Measurements from ENCODE around the gene MMP17.

The MMP17 gene

DNA sequence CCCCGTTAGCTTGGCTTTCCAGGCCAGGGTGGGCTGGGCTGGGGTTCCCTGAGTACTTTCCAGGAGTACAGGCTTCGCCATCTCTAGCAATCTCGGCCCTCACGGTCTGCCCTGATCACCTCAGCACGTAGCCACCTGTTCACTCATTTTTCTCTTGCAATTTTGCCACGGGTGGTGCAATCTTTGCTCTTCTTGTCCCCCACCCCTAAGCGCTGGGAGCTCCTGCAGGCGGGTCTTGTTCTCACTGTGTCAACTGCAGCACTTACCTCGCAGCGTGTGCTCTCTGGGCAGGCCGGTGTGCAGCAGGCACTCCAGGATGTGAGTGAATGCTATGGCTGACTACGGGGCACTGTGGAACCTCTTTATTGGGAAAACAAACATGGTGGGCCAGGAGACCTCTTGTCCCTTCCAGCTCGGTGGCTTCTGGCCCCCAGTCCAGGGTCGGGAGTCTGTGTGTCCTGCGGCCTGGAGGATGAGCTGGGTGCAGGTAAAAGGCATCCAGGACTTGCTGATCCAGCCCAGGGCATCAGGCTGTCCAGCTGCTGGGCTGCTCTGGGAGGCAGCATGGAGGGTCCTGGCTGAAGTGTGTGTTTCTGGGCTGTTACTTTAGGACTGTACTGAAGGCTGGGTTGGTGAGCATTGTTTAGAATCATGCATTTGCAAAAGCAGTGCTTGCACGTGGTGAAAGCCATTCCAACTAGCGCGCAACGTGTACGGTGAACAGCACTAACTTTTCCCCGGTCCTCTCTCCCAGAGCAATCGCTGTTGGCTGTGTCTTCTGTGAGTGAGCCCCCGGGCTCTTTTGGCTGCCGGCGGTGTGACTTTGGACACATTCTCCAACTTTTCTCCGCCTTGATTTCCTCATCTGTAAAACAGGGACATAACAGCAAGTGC, 64.8 kb downstream of the MMP17 start:
- no peak overlapping the region for H3K4me3 ChIP-seq
- TF ChIP-seq, protein P1, sequence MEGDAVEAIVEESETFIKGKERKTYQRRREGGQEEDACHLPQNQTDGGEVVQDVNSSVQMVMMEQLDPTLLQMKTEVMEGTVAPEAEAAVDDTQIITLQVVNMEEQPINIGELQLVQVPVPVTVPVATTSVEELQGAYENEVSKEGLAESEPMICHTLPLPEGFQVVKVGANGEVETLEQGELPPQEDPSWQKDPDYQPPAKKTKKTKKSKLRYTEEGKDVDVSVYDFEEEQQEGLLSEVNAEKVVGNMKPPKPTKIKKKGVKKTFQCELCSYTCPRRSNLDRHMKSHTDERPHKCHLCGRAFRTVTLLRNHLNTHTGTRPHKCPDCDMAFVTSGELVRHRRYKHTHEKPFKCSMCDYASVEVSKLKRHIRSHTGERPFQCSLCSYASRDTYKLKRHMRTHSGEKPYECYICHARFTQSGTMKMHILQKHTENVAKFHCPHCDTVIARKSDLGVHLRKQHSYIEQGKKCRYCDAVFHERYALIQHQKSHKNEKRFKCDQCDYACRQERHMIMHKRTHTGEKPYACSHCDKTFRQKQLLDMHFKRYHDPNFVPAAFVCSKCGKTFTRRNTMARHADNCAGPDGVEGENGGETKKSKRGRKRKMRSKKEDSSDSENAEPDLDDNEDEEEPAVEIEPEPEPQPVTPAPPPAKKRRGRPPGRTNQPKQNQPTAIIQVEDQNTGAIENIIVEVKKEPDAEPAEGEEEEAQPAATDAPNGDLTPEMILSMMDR (IDR thresholded peaks at IDR 0.05): no peak
- no peak for DNase-seq (ENCODE audit: low spot score)
- peak overlapping the region; percentile 73 to 97 for H3K27ac ChIP-seq

DNA sequence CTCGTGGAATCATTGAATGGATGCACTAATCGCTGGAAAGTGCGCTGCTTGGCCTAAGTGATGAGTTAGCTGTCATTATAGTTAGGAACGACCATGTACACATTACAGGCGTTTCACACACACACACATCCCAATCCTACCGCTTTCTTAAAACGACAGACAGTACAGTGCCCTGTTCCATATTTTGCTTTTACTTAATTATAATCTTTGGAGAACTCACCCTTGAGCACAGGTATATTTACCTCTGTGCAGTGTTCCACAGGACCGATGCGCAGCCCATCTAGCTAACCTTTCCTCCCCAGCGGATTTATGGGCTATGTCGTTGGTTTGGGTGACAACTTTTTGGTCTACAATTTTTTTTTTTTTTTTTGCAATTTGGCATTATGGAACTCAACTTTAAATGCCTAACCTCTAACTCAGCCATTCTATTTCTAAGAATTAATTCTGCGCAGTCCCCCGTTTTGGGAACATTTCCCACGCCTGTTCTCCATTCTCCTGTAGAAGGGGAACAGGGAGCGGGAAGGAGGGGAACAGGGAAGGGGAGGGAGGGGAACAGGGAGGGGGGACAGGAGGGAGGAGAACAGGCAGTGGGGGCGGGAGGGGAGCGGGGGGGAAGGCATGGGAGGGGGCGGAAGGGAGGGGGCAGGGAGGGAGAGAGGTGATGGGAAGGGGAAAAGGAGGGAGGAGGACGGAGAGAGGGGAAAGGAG, 65.6 kb downstream of the MMP17 start:
- peak overlapping the region; percentile 73 to 97 for H3K27ac ChIP-seq
- peak overlapping the region; percentile 81 for H3K4me3 ChIP-seq
- no peak for DNase-seq (ENCODE audit: low spot score)
- TF ChIP-seq, protein P1 (IDR thresholded peaks at IDR 0.05): no peak

DNA sequence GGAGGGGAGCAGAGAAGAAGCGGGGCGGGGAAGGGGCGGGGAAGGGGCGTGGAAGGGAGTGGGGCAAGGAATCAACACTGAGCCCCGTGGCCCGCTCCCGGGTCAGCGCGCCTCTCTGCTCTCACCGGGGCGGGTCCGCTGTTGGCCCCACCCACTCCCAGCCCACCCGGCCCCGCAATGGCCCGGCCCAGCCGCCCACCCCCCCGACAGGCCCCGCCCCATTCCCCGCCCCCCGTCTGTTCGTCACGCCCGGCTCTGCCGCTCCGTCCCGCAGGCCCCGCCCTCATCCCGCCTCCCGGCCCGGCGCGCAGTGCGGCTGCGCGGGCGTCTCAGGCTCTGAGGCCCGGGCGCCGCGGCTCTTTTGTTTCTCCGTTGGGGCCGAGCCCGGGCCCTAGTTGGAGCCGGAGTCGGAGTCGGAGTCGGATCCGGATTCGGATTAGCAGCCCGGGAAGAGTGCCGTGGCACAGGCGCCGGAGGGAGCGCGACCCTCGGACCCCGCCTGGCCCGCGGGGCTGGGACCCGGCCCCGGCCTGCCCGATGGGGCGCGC, 66.2 kb downstream of the MMP17 start, which contains the start of gene ULK1:
Gene ULK1, plus strand, starts transcription at position 310 of the 548 bp plus-strand sequence. CDS start 380 bp downstream, outside the sequence.
- peak; percentile 95 for DNase-seq (ENCODE audit: low spot score)
- peak within 1 kb of the TSS; percentile 81 for H3K4me3 ChIP-seq
- TF ChIP-seq, protein P1 (IDR thresholded peaks at IDR 0.05): no peak
- H3K27ac ChIP-seq: peak within 1 kb of the TSS; percentile 97 to 100

DNA sequence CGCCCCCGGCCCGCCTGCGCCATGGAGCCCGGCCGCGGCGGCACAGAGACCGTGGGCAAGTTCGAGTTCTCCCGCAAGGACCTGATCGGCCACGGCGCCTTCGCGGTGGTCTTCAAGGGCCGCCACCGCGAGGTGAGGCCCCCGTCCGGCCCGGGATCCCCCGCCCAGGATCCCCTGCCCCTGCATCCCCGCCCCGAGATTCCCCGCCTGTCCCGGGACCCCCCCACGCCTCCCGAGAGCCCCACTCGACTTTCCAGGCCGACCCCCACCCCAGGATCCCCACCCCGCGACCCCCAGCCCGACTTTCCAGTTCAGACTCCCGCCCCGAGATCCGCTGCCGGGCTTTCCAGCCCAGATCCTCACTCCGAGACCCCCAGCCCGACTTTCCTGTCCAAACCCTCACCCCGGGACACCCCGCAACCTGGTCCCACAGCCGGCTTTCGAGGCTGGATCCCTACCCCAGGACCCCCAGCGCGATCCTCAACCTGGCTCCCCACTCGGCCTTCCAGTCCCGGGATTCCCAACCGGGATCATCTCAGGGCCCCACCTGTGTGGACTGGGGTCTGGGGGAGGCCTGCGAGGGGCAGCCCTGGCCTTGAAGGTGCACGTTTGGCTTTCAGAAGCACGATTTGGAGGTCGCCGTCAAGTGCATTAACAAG, 66.9 kb downstream of the MMP17 start:
- peak overlapping the region; percentile 97 to 100 for H3K27ac ChIP-seq
- H3K4me3 ChIP-seq: peak overlapping the region; percentile 81
- DNase-seq (ENCODE audit: low spot score): peak; percentile 78
- TF ChIP-seq, protein P1 (IDR thresholded peaks at IDR 0.05): no peak

DNA sequence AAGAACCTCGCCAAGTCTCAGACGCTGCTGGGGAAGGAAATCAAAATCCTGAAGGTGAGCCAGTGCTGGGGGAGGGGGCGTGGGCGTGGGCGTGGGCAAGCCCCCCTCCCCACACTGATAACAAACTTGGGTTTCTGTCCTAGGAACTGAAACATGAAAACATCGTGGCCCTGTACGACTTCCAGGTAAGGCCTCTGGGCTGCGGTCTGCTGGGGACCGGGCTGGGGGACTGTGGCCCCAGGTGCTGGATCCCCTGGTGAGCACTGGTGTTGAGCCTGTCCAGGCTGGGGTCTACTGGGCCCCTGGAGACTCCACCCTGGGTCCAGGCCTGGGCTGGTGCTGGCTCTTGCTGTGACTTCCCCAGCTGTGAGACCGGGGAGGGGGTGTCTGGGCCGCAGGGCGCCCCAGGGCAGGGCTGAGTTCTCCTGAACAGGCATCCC, 67.5 kb downstream of the MMP17 start:
- TF ChIP-seq, protein P1 (IDR thresholded peaks at IDR 0.05): no peak
- no peak for DNase-seq (ENCODE audit: low spot score)
- Histone ChIP-seq H3K27ac (peak overlapping the region; percentile 97 to 100), H3K4me3 (peak overlapping the region; percentile 81)

DNA sequence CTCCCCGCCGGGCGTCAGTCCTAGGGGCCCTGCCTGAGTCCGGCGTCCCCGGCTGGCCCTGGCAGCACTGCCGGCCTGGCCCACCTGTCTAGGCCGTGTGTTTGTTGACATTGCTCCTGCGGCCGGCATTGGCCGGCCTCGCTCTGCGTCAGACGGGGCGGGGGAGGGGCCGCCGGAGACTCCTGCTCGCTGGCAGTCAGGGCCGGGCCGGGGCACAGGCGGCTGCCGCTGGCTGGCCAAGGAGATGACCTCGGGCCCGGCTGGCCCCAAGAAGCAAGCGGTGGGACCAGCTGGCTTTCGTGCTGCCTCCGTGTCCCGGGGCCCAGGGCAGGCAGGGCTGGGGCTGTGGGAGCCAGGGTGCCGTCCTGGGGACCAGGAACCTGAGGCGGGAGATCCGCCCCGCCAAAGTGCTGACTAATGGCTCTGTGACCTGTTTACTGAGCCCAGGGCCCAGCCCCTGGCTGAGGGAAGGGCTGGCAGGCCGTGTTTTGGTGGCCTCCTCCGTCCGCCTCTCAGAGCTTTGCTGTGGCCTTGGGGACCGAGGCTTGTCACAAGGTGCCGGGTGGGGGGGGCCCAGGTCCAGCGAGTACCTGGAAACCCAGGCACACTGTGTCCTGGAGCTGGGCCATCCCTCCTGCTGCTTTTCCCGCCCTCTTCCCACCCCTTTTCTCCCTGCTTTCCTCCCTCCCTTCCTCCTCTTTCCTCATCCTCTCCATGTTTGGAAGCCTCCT, 68.1 kb downstream of the MMP17 start:
- TF ChIP-seq, protein P1 (IDR thresholded peaks at IDR 0.05): no peak
- peak overlapping the region; percentile 81 for H3K4me3 ChIP-seq
- peak overlapping the region; percentile 97 to 100 for H3K27ac ChIP-seq

More for the DNA sequence above, 68.1 kb downstream of the MMP17 start:
- DNase-seq (ENCODE audit: low spot score): peak; percentile 96

All from coronary artery (tissue), 2 donors.